ENCODE data around the gene LYRM4. TPM values are rescaled to one million over a fixed set of nuclear protein-coding genes. Genes with fewer than 3 reads are reported as not detected.

LYRM4 gene
- total RNA-seq, 1 donor from 2014 or later, result 39.0 TPM

- Mint-ChIP-seq H3K4me3 (ENCODE audit: unreplicated experiment) (no peak overlapping the region), H3K4me1 (ENCODE audit: unreplicated experiment) (no peaks in the 10 kb centered on the region), H3K9me3 (ENCODE audit: unreplicated experiment) (no peaks in the 10 kb centered on the region), H3K27ac (ENCODE audit: unreplicated experiment) (no peak overlapping the region), H3K27me3 (ENCODE audit: unreplicated experiment) (peaks cover 1% of the 10 kb centered on the region), H3K36me3 (ENCODE audit: low read depth, unreplicated experiment) (peaks cover 4% of the 10 kb centered on the region)
- TF ChIP-seq CTCF (IDR thresholded peaks at IDR 0.05; ENCODE audit: unreplicated experiment), result no peak
- no peak for DNase-seq (ENCODE audit: low spot score)
Observed at GRCh38 chr6:5234874-5235273, 25.9 kb downstream of the LYRM4 start.

GRCh38 chr6:5231289-5231688, 29.5 kb downstream of the LYRM4 start:
- Mint-ChIP-seq H3K27me3 (ENCODE audit: unreplicated experiment) (peaks cover 1% of the 10 kb centered on the region), H3K4me3 (ENCODE audit: unreplicated experiment) (no peak overlapping the region), H3K9me3 (ENCODE audit: unreplicated experiment) (no peaks in the 10 kb centered on the region), H3K27ac (ENCODE audit: unreplicated experiment) (no peak overlapping the region), H3K4me1 (ENCODE audit: unreplicated experiment) (no peaks in the 10 kb centered on the region), H3K36me3 (ENCODE audit: low read depth, unreplicated experiment) (no peaks in the 10 kb centered on the region)
- no peak for DNase-seq (ENCODE audit: low spot score)
- no peak for TF ChIP-seq CTCF (IDR thresholded peaks at IDR 0.05; ENCODE audit: unreplicated experiment)

GRCh38 chr6:5230081-5230480, 30.7 kb downstream of the LYRM4 start:
- peaks cover 1% of the 10 kb centered on the region for H3K27me3 Mint-ChIP-seq (ENCODE audit: unreplicated experiment)
- TF ChIP-seq CTCF (IDR thresholded peaks at IDR 0.05; ENCODE audit: unreplicated experiment), result no peak
- H3K9me3 Mint-ChIP-seq (ENCODE audit: unreplicated experiment), result no peaks in the 10 kb centered on the region
- H3K36me3 Mint-ChIP-seq (ENCODE audit: low read depth, unreplicated experiment), result no peaks in the 10 kb centered on the region
- DNase-seq (ENCODE audit: low spot score), result no peak
- H3K4me1 Mint-ChIP-seq (ENCODE audit: unreplicated experiment), result no peaks in the 10 kb centered on the region
- no peak overlapping the region for H3K4me3 Mint-ChIP-seq (ENCODE audit: unreplicated experiment)
- no peak overlapping the region for H3K27ac Mint-ChIP-seq (ENCODE audit: unreplicated experiment)

DNA sequence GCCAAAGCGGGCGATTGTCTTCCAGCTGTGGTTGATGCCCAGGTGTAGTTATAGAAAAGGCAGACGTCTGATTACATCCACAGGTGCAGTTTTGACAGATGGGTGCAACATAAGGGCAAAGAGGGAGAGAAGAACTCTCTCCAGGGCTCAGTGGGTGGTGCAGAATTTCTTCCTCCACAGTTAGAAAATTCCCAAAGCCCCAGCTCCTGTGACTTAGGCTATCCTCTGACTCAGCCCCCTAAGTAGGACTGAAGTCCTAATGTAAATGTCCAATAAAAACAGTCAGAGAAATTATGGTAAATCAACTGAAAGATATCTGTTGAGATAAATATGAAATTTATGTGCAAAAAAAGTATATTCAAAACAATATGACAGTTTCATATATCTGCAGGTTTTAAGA, 31.4 kb downstream of the LYRM4 start:
- Mint-ChIP-seq H3K4me3 (ENCODE audit: unreplicated experiment) (no peak overlapping the region), H3K36me3 (ENCODE audit: low read depth, unreplicated experiment) (no peaks in the 10 kb centered on the region), H3K27ac (ENCODE audit: unreplicated experiment) (no peak overlapping the region), H3K27me3 (ENCODE audit: unreplicated experiment) (peaks cover 1% of the 10 kb centered on the region), H3K4me1 (ENCODE audit: unreplicated experiment) (no peaks in the 10 kb centered on the region), H3K9me3 (ENCODE audit: unreplicated experiment) (no peaks in the 10 kb centered on the region)
- no peak for TF ChIP-seq CTCF (IDR thresholded peaks at IDR 0.05; ENCODE audit: unreplicated experiment)
- DNase-seq (ENCODE audit: low spot score), result no peak

GRCh38 chr6:5223309-5223708, 37.4 kb downstream of the LYRM4 start:
- H3K27me3 Mint-ChIP-seq (ENCODE audit: unreplicated experiment), result no peaks in the 10 kb centered on the region
- H3K36me3 Mint-ChIP-seq (ENCODE audit: low read depth, unreplicated experiment), result no peaks in the 10 kb centered on the region
- DNase-seq (ENCODE audit: low spot score), result no peak
- H3K27ac Mint-ChIP-seq (ENCODE audit: unreplicated experiment), result no peak overlapping the region
- no peak for TF ChIP-seq CTCF (IDR thresholded peaks at IDR 0.05; ENCODE audit: unreplicated experiment)
- no peaks in the 10 kb centered on the region for H3K4me1 Mint-ChIP-seq (ENCODE audit: unreplicated experiment)
- H3K4me3 Mint-ChIP-seq (ENCODE audit: unreplicated experiment), result no peak overlapping the region
- no peaks in the 10 kb centered on the region for H3K9me3 Mint-ChIP-seq (ENCODE audit: unreplicated experiment)
